Neural crest cell (in vitro differentiated cells): Measurements from ENCODE around the gene RAP1B. TPM values are rescaled to one million over a fixed set of nuclear protein-coding genes. Genes with fewer than 3 reads are reported as not detected.

Experiments
- DNase-seq: peaks from one replicate; pipeline ENCODE4 v3.0.0; 2021; ENCODE audit warnings: low read depth, mixed read lengths, low spot score
- H3K27ac Mint-ChIP-seq: one replicate; pipeline ENCODE4 v1.8.0; 2021; ENCODE audit warnings: mild to moderate bottlenecking, mixed read lengths; ENCODE audit not compliant: unreplicated experiment
- H3K27me3 Mint-ChIP-seq: 2 replicates; pipeline ENCODE4 v1.8.0; 2021; ENCODE audit warnings: low read depth, mild to moderate bottlenecking, mixed read lengths
- H3K36me3 Mint-ChIP-seq: 2 replicates; pipeline ENCODE4 v1.8.0; 2021; ENCODE audit warnings: low read depth, mild to moderate bottlenecking, mixed read lengths
- H3K4me1 Mint-ChIP-seq: 2 replicates; pipeline ENCODE4 v1.8.0; 2021; ENCODE audit warnings: mixed read lengths
- H3K4me3 Mint-ChIP-seq: one replicate; pipeline ENCODE4 v1.8.0; 2021; ENCODE audit warnings: mild to moderate bottlenecking, mixed read lengths
- H3K9me3 Mint-ChIP-seq: 2 replicates; pipeline ENCODE4 v1.8.0; 2021; ENCODE audit warnings: mixed read lengths
- CTCF ChIP-seq: fragments of 200-600 bp; sonication (generic); conservative IDR thresholded peaks from 2 replicates; pipeline ENCODE4 v1.5.0; 2021; ENCODE audit warnings: antibody characterized with exemption, mild to moderate bottlenecking
- total RNA-seq: library from RNA; stranded (reverse); gene quantifications from 2 replicates; pipeline ENCODE4 v1.2.1, GENCODE V29; 2021

RAP1B gene
- total RNA-seq, 1 donor from 2014 or later, result 83.6 TPM

DNA sequence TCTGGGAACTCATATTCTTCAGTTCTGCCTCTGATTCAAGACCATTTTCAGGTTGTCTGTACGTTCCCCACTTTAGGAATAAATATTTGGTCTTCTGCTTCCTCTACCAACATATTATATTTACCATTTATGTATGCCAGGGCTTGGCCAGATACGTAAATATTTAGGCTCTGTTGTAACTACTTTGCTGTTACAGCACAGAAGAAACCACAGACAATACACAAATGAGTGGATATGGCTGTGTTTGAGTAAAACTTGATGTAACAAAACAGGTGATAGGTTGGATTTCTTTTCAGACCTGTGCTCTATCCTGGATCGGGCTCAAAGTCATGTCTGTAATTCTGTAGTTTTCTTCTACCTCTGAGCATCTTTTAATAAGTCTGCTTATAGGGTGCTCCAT, 37.5 kb downstream of the RAP1B start:
- no peak for DNase-seq
- H3K36me3 Mint-ChIP-seq, result peaks cover 3% of the 10 kb centered on the region
- no peak overlapping the region for H3K4me3 Mint-ChIP-seq
- TF ChIP-seq CTCF, result no peak
- no peak overlapping the region for H3K27ac Mint-ChIP-seq
- H3K4me1 Mint-ChIP-seq, result no peaks in the 10 kb centered on the region
- H3K27me3 Mint-ChIP-seq, result no peaks in the 10 kb centered on the region
- no peaks in the 10 kb centered on the region for H3K9me3 Mint-ChIP-seq

- DNase-seq, result no peak
- H3K4me3 Mint-ChIP-seq, result no peak overlapping the region
- H3K9me3 Mint-ChIP-seq, result no peaks in the 10 kb centered on the region
- TF ChIP-seq CTCF, result no peak
- no peaks in the 10 kb centered on the region for H3K27me3 Mint-ChIP-seq
- no peaks in the 10 kb centered on the region for H3K4me1 Mint-ChIP-seq
- peaks cover 2% of the 10 kb centered on the region for H3K36me3 Mint-ChIP-seq
- peak overlapping the region; percentile 6 for H3K27ac Mint-ChIP-seq
Observed at GRCh38 chr12:68665016-68665569, 54.4 kb downstream of the RAP1B start.

DNA sequence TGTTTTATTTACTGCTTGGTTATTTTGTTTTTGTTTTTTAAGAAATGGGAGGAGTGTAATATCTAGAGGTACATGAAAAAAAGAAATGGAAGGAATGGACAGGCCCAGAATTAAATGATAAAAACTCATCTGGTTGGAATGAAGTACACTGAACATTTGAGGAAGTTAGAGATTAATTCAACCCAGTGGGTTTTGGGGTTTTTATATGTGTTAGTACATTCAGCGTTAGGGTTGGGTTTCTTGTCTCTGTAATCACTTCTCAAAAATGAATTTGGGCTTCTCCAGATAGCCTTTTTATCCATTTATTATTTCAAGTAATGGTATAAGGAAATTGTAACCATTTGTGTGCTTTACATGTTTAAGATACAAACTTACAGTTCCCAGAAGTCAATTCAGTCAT, 56.6 kb downstream of the RAP1B start:
- TF ChIP-seq CTCF, result no peak
- H3K27ac Mint-ChIP-seq, result no peak overlapping the region
- no peaks in the 10 kb centered on the region for H3K36me3 Mint-ChIP-seq
- no peak overlapping the region for H3K4me3 Mint-ChIP-seq
- no peaks in the 10 kb centered on the region for H3K27me3 Mint-ChIP-seq
- H3K9me3 Mint-ChIP-seq, result no peaks in the 10 kb centered on the region
- no peaks in the 10 kb centered on the region for H3K4me1 Mint-ChIP-seq
- DNase-seq, result no peak

- TF ChIP-seq CTCF, result no peak
- DNase-seq, result no peak
- H3K9me3 Mint-ChIP-seq, result no peaks in the 10 kb centered on the region
- no peak overlapping the region for H3K4me3 Mint-ChIP-seq
- no peaks in the 10 kb centered on the region for H3K36me3 Mint-ChIP-seq
- H3K27ac Mint-ChIP-seq, result no peak overlapping the region
- H3K27me3 Mint-ChIP-seq, result no peaks in the 10 kb centered on the region
- H3K4me1 Mint-ChIP-seq, result no peaks in the 10 kb centered on the region
Observed at GRCh38 chr12:68667896-68668295, 57.2 kb downstream of the RAP1B start.

DNA sequence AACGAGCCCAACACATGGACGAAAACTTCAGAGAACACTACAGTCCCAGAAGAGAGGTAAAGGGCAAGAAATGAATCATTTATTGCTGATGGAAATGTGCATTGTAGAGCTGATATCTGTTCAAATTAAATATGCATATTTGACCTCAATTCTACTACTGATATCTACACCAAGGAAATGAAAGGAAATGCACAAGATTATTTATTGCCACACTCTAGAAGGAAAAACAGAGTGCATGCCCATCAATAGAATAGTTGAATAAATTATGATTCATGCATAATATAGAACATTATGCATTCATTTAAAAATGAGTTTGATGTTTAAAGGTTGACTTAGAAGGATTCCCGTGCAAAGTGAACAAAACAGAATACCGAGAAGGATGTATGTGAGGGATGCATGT, 60.5 kb downstream of the RAP1B start:
- no peak for DNase-seq
- H3K36me3 Mint-ChIP-seq, result no peaks in the 10 kb centered on the region
- no peak overlapping the region for H3K4me3 Mint-ChIP-seq
- no peak for TF ChIP-seq CTCF
- H3K4me1 Mint-ChIP-seq, result peaks cover 4% of the 10 kb centered on the region
- no peaks in the 10 kb centered on the region for H3K27me3 Mint-ChIP-seq
- H3K27ac Mint-ChIP-seq, result no peak overlapping the region
- H3K9me3 Mint-ChIP-seq, result no peaks in the 10 kb centered on the region

DNA sequence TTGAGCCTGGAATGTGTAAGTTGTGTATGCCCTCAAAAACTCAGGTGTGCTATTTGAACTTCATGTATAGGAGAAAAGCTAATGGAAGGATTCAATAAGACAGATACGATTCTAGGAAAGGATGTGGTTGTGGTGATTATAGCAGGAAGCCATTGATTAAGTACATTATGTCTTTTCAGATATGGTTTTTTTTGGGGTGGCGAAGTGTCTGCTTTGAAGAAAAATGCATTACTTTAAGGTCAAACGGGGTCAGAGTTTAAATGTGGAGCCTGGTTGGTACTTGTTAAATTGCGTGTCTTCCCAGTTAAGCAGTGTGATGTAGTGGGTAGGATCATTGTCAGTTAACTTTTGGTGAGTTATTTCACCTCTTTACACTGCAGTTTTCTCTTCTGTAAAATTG, 63.1 kb downstream of the RAP1B start:
- Mint-ChIP-seq H3K27ac (no peak overlapping the region), H3K9me3 (no peaks in the 10 kb centered on the region), H3K27me3 (peaks cover under 1% of the 10 kb centered on the region), H3K36me3 (no peaks in the 10 kb centered on the region), H3K4me1 (peaks cover 4% of the 10 kb centered on the region), H3K4me3 (no peak overlapping the region)
- no peak for TF ChIP-seq CTCF
- no peak for DNase-seq
